ENCODE results near the gene HMX2. TPM values are rescaled to one million over a fixed set of nuclear protein-coding genes. Genes with fewer than 3 reads are reported as not detected.

The HMX2 gene
- total and polyA plus RNA-seq, 2 of the 13 experiments (the other 11 are each of a cell fraction or from before 2014, with no cell fraction given): not detected

- no peak for ATAC-seq
- Histone ChIP-seq H4K20me1 (ENCODE audit: insufficient read depth, low read length) (0 out of 2 replicates have a peak, but pooled peaks cover 2% of the 10 kb centered on the region), H3K4me2 (ENCODE audit: low read depth, low read length) (peak overlapping the region; percentile 63), H3K9ac (ENCODE audit: insufficient read depth, low read depth, low read length) (no peak overlapping the region), H3K4me1 (ENCODE audit: insufficient read depth, low read length) (peaks cover 39% of the 10 kb centered on the region), H3K9me3 (ENCODE audit: low read length) (no peaks in the 10 kb centered on the region), H2AFZ (ENCODE audit: low read length) (no peak overlapping the region), H3K4me3 (replicated peaks in 1 of 3; ENCODE audit: insufficient read depth in 1 of 3, low read depth in 2 of 3, low read length in 3 of 3) (peak overlapping the region; percentile 22 to 48 (median 46); a peak in 5 of 6 replicates), H3K79me2 (ENCODE audit: insufficient read depth, low read length) (peaks cover 3% of the 10 kb centered on the region), H3K27ac (ENCODE audit: extremely low read length, insufficient read depth, low read length) (no peak overlapping the region), H3K36me3 (replicated peaks in 1 of 2; ENCODE audit: control insufficient read depth in 1 of 2, insufficient read depth in 2 of 2, low read length in 2 of 2) (no peaks in the 10 kb centered on the region), H3K27me3 (ENCODE audit: control insufficient read depth in 1 of 2, insufficient read depth in 2 of 2, low read length in 2 of 2) (peaks cover 28 to 86% of the 10 kb centered on the region in 2 experiments)
- TF ChIP-seq ESRRA (CRISPR knock-in tag; IDR thresholded peaks at IDR 0.05; ENCODE audit: low read depth): no peak
- TF ChIP-seq HOXA3 (CRISPR knock-in tag; IDR thresholded peaks at IDR 0.05): 0 out of 2 replicates have a peak, but pooled peaks have one; percentile 14
- peak; percentile 29; the same call in 1 of the 2 replicates for TF ChIP-seq GABPB1 (CRISPR knock-in tag; IDR thresholded peaks at IDR 0.05)
- 0 out of 2 replicates have a peak, but pooled peaks have one; percentile 25 for TF ChIP-seq TFDP2 (CRISPR knock-in tag; IDR thresholded peaks at IDR 0.05)
- no peak for TF ChIP-seq ZNF264 (CRISPR knock-in tag; IDR thresholded peaks at IDR 0.05)
- TF ChIP-seq POGZ (CRISPR knock-in tag; IDR thresholded peaks at IDR 0.05): no peak
- TF ChIP-seq TEAD2 (CRISPR knock-in tag; IDR thresholded peaks at IDR 0.05): no peak
- no peak for TF ChIP-seq CBX2 (IDR thresholded peaks at IDR 0.05; ENCODE audit: low read depth, low read length)
- 0 out of 2 replicates have a peak, but pooled peaks have one; percentile 31 for TF ChIP-seq CBX2 (CRISPR knock-in tag; IDR thresholded peaks at IDR 0.05; ENCODE audit: low read depth)
- TF ChIP-seq, protein P1, sequence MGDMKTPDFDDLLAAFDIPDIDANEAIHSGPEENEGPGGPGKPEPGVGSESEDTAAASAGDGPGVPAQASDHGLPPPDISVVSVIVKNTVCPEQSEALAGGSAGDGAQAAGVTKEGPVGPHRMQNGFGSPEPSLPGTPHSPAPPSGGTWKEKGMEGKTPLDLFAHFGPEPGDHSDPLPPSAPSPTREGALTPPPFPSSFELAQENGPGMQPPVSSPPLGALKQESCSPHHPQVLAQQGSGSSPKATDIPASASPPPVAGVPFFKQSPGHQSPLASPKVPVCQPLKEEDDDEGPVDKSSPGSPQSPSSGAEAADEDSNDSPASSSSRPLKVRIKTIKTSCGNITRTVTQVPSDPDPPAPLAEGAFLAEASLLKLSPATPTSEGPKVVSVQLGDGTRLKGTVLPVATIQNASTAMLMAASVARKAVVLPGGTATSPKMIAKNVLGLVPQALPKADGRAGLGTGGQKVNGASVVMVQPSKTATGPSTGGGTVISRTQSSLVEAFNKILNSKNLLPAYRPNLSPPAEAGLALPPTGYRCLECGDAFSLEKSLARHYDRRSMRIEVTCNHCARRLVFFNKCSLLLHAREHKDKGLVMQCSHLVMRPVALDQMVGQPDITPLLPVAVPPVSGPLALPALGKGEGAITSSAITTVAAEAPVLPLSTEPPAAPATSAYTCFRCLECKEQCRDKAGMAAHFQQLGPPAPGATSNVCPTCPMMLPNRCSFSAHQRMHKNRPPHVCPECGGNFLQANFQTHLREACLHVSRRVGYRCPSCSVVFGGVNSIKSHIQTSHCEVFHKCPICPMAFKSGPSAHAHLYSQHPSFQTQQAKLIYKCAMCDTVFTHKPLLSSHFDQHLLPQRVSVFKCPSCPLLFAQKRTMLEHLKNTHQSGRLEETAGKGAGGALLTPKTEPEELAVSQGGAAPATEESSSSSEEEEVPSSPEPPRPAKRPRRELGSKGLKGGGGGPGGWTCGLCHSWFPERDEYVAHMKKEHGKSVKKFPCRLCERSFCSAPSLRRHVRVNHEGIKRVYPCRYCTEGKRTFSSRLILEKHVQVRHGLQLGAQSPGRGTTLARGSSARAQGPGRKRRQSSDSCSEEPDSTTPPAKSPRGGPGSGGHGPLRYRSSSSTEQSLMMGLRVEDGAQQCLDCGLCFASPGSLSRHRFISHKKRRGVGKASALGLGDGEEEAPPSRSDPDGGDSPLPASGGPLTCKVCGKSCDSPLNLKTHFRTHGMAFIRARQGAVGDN (CRISPR knock-in tag; IDR thresholded peaks at IDR 0.05): peak; percentile 74
- TF ChIP-seq ZNF800 (CRISPR knock-in tag; IDR thresholded peaks at IDR 0.05): peak; percentile 77; the same call in 1 of the 2 replicates
- no peak for TF ChIP-seq KDM4B (CRISPR knock-in tag; IDR thresholded peaks at IDR 0.05)
- TF ChIP-seq CREM (IDR thresholded peaks at IDR 0.05): no peak
- TF ChIP-seq CREM (CRISPR knock-in tag; IDR thresholded peaks at IDR 0.05): no peak
- TF ChIP-seq, protein P2, sequence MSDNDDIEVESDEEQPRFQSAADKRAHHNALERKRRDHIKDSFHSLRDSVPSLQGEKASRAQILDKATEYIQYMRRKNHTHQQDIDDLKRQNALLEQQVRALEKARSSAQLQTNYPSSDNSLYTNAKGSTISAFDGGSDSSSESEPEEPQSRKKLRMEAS (IDR thresholded peaks at IDR 0.05): 0 out of 2 replicates have a peak, but pooled peaks have one; percentile 38
- no peak for TF ChIP-seq ZNF20 (CRISPR knock-in tag; IDR thresholded peaks at IDR 0.05)
- peak; percentile 56; the same call in 1 of the 2 replicates for TF ChIP-seq ZBTB38 (CRISPR knock-in tag; IDR thresholded peaks at IDR 0.05)
- POLR2A ChIA-PET: interaction anchor here (0.5 to 1.2 kb wide), 2 partner anchors 10 to 188 kb away, joined by 4 to 6 read pairs; no protein-coding TSS in a partner anchor
- 51% methylated on average over 43 of the region's 76 CpGs for WGBS (ENCODE audit: low lambda C conversion rate)
- CTCF ChIA-PET (ENCODE audit: low intra/inter-chr PET ratio, low total read pairs): no interaction called here
- in situ Hi-C loops (cut with HindIII; ENCODE audit: extremely low pct_ligation_motif_present, low pct_unique_long_range_greater_than_20kb): no loop called here
- DNase-seq (ENCODE audit: low spot score): no peak
- BruUV-seq (replicated peaks): no TSS peak
- intact Hi-C loops (cut with micrococcal nuclease; ENCODE audit: unreplicated experiment): loop anchor here (10.0 kb wide), 1 partner anchor 55 kb away; no protein-coding TSS in a partner anchor
- FAIRE-seq: no peak
Observed at GRCh38 chr10:123149568-123150270, 1.8 kb downstream of the HMX2 start.

Data from HepG2 (cell line).